GM21367 (cell line): Measurements from ENCODE around the gene SRGAP1.
"Not testable (repeated sequence)": the region's sequence is repeated elsewhere in the genome, so short reads cannot be mapped to it uniquely, and the experiment has no call there.

Experiments used
- ATAC-seq: cut with Tn5 transposase; IDR thresholded peaks from one replicate; pipeline ENCODE4 v1.9.1; 2021; ENCODE audit not compliant: unreplicated experiment

The SRGAP1 gene

DNA sequence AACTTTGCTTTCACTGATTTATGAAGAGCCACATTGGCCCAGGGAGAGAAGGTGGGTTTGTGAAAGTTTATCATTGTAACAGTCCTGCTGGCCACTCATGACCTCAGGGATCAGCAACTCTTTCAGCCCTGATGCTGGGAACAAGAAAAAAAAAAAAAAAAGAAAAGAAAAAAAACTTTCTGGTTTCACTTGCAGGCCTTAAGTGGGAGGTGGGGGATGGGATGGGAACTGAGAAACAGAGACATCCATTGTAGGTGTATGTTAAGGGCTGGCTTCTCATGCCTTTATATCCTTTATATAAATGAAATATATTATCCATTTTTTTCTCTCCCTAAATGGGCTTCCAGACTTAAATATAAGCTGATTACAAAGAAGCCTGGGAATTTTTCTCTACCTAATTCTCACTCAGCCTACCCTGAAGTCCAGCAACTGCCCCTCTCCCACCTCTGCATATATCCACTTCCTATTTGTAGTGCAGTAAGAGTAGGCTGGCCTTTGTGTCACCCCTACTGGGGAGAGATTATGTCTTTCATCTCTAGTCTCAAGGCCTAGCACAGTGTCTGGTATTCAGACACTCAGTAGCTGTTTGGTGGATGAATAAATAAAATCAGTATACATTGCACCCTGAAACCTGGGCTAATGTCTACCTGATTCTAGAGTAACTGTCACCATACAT is 190.5 kb downstream of the SRGAP1 start:
- ATAC-seq, result no peak

DNA sequence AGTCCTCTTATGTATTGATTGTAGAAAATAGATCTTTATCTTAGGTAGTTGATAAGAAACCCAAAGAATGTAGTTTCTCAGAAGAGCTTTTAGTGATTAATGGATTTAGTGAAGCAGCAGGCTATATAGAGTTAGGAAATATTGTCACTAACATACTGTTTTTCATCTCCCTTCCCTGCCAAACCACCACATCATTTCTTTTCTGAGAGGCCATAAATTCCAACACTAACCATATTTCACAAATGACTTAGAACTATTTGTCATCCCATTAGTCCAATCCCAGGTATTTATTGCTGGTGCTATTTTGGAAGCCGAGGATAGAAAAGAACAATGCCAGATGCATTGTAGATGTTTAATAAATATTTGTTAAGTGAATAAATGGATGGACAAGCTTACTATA is 191.9 kb downstream of the SRGAP1 start:
- ATAC-seq, result no peak

DNA sequence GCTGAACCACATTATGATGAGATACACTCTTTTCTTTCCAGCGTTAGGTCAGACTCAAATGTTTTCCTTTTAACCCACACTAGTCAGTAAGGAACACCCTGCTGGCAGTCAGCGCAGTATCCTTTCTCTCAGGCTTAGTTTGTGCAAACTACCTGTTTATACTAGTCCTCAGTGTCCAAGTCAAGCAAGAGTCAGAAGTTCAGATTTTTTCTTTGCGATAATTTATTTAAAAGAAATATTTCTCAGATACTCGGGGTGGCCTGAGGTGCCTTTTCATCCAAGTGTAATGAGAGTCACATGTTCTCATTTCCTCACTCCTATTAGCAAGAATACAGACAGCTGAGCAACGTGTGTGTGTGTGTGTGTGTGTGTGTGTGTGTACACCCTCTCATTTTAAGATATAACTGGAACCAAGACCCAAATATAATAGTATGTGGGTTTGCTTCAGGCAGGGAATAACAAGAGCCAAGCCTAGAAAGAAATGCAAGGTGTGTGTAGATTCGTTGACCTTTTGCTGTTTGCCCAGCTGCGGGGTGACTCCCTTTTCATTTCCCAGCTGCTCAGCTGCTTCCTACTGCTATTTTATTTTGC is 194.9 kb downstream of the SRGAP1 start:
- no peak for ATAC-seq

DNA sequence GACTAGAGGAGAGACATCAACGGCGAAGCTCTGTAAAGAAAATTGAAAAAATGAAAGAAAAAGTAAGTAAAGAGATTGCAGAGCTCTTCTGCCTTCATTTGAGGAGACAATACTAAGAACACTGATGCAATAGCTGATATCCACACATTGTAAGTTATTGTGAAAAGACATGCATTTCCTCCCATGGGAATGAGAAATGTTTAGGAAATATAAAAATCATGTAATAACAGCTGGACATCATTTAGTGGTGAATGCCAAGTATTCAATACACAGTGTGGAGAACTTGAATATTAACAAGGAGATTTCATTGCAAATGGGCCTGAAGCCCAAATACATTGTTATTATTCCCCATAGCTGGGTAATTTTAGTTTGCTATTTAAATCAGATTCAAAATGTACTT is 198.4 kb downstream of the SRGAP1 start:
- no peak for ATAC-seq

DNA sequence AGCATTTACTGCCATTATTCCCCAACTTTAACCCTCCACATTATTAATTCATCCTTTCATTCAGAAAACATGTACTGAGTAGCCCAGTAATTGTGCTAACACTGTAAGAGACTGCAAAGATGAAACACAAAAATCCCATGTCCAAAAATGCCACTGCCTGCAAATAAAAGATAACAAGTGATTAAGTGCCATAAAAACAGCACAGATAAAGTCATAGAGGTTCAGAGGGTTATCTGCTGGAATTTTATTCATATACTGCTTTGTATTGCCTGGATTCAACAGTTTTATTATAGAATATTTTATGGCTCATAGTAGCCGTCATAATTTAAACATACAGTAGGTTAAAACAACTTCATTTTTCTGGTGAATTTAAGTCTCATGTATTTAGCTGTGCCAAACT is 199.7 kb downstream of the SRGAP1 start:
- ATAC-seq, result no peak

DNA sequence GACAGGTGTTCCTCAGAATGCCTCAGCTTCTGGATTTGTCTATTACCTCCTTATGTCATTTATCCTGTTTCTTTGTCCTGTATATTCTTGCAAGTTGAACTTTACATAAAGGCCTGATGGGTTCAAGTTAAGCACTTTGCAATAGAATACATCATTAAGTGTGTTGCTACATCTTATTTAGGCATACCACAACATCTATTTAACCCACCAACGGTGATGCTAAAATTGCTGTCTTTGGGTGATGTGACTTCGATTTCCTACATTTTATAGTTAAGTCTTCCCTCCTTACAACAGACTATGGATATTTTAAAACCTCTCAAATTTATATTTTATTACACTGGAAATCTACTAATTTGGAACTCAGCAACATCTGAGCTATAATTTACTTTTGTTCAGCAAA is 206.6 kb downstream of the SRGAP1 start:
- ATAC-seq, result no peak

DNA sequence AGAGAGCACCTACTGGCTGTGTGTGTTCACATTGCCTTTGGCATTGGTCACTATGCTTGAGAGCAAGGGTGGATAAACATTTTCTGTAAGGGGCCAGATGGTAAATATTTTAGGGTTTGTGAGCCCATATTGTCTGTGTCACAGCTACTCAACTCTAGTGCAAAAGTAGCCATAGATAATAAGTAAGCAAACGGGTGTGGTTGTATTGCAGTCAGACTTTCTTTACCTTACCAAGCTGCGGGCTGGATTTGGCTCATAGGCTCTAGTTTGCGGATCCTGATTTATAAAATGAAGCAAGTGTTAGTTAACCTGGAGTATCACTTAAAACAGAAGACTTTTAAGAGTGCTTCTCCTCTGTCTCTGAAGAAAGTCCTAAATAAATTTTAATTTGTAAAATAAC is 208.6 kb downstream of the SRGAP1 start:
- ATAC-seq, result no peak

DNA sequence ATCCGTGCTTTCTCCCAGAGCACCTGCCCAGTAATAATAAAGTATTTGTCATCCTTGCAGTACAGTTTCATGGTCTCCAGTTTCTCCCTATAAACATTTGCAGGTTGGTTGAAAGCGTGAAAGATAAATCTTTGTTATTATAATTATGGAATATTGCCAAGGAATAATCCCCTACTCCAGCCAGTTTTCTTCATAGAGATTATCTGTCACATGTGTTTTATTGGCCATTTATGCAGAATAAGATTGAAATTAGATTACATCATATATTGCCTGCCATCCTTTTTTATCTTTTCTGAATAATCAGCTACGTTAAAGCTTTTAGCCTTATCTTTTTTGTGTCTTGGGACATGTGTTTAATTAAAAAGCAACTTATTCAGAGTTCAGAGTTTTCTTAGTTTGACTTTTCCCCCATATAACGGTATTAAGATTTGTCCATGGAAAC is 209.6 kb downstream of the SRGAP1 start:
- ATAC-seq, result no peak

DNA sequence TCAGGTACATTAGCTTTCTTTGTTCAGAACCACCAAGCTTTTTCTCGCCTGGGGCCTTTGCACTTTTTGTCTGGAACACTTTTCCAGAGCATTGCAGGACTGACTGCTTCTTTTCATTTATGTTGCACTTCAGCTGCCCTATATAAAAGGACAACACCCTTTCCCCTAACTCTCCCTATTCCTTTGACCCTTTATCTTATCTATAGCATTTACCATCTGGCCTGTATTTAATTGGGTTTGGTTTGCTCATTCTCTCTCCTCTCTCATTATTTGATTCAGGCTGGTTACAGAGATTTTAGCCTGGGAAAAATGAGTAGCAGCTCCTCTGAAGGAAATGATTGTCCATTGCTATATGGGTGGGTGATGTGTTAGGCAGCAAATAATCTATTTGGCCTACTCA is 212.2 kb downstream of the SRGAP1 start:
- no peak for ATAC-seq

DNA sequence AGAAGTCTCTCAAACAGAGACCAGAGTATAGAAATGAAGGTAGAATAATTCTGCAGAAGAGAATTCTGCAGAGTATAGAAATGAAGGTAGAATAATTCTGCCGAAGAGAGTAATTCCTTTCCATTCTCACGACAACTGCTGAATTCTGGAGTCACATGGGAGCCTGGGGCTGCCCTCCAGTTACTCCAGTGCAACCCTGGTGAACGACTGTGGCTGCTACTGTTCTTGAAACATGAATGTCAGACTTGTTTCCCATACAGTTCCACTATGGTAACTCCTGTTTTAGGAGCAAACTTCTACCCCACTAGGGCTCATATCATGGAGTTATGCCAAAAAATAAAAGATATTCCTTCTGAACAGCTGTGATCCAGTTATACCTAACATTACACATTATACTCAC is 213.2 kb downstream of the SRGAP1 start:
- no peak for ATAC-seq

DNA sequence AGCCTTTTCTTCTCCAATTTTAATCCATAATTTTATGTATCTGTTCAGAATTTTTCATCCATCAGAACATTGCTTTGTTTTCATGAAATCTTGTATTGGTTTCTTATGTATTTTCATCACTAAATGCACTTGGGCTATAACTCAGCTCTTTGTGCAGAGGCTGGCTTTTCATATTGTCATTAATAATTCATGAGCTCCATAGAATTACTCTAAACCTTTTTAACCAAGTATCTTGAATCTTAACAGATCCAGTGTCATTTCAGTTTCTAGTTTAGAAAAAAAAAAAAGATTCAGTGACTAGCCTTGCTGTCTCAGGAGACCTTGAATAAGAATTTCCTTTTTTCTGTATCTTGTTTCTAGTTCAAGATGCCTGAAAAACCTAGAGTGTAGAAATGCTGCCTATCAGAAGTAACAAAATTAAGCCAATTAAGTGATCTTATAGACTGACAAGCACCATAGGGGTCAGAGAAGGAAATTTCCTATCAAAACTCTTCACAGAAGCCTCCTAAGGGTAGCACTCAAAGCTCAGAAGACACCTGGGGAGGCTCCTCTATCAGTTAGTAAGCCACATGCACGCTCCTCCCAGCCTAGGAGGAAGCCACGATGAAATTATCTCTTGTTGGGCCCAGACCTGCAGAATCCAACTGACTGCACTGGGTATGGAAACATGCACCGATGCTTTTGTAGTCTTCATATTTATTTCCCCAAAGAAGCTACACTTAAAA is 214.2 kb downstream of the SRGAP1 start:
- ATAC-seq, result no peak

DNA sequence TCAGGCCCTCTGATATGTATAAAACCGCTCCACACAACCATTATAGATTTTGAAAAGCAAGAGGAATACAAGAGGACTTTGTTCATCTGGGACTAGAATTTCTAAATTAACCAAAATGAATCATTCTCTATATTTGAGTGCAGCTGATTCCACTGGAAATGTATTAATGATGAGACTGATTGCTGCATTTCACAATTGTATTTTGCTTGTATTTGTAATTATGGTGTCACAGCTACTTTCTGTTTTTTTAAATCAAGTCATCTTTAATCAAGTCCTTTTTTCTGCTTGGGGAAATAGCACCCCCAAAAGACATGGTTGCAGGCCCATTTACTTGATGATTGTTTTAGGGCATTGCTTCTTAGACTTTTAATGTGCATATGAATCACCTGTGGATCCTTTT is 215.2 kb downstream of the SRGAP1 start:
- no peak for ATAC-seq

DNA sequence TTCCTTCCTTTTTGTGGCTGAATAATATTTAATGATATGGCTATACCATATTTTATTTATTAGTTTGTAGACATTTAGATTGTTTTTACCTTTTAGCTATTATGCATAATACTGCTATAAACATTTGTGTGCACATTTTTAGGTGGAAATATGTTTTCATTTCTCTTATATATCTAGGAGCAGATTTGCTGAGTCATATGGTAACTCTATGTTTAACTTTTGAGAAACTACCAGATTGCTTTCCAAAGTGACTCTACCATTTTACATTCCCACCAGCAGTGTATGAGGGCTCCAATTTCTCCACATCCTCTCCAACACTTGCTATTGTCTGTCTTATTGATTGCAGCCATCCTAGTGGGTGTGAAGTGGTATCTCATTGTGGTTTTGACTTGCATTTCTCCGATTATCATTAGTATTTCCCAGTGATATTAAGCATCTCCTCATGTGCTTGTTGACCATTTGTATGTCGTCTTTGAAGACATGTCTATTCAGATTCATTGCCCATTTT is 217.4 kb downstream of the SRGAP1 start:
- ATAC-seq, result no peak

DNA sequence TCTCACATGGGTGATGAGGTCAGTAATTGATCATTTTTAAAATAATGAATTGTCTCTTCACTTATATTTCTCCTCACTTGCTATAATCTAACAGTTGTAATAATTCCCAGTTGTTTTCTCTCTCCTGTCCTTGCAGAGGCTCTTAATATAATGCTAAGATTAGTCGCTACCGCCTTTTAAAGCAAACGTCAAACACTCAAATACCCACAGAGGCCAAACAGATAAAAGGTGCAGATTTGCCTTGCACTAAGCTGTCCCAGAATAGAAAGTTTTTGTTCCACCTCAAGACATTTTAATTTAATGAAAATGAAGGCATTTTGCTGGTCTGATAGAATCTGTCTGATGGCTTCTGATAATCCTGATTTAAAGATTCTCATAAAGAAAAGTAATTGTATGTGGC is 218.6 kb downstream of the SRGAP1 start:
- ATAC-seq, result no peak

DNA sequence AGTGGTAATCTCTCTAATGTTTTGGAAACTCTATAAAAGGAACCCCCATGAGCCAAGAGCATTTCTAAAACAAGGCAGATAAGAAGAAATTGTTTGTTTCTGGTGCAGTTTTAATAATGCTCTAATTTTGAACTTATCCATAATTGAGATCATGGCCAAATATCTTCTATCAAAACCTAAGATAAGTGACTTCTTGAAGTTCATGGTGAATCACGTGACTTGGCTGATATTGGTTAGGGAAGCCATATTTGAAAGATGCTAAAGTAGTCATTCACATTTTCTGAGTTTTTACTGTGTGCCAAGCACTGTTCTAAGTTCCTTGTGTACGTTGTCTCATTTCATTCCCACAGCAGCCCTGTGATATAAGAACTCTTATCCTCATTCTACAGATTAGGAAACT is 219.7 kb downstream of the SRGAP1 start:
- ATAC-seq, result no peak

DNA sequence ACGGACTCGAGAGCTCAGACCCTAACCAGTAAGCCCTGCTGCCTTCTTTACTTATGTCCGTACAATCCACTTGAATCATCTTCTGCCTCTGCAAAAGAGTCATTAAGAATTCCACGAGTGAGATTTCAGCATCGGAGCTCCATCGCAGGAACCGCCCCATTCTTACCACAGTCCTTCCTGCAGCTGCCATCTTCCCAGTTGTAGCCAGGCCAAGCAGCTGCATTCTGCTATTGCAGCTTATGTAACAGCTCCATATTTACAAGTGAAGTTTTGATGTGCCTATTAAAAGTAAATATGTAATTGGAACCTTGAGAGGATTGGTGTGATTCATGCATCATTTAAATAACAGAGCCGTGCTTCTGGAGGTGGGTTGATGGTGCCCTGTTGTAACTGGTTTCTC is 220.2 kb downstream of the SRGAP1 start:
- ATAC-seq, result no peak

DNA sequence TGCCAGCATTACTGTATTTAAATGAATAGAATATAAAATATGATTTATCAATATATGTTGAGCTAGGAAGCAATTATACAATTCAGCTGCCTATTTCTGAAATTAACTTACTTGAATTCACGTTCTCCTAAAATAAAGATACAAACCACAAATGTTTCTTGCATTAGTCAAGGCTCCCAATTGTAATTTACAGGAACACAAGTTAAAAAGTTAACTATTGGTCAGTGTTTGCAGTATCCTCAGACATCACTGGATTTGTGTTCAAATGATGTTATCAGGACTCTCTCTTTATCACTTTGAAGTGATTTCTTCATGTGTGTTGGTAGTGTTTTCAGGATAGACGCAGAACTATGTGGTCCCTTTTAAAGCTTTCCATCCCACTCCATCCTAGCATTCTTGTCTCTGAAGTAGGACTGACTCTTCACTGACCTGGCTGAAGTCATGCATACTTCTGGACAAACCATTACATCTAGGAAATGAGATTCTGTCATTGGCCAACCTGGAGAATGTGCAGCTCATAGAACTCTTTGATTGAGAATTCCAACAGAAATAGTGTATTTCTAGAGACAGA is 221.5 kb downstream of the SRGAP1 start:
- no peak for ATAC-seq

DNA sequence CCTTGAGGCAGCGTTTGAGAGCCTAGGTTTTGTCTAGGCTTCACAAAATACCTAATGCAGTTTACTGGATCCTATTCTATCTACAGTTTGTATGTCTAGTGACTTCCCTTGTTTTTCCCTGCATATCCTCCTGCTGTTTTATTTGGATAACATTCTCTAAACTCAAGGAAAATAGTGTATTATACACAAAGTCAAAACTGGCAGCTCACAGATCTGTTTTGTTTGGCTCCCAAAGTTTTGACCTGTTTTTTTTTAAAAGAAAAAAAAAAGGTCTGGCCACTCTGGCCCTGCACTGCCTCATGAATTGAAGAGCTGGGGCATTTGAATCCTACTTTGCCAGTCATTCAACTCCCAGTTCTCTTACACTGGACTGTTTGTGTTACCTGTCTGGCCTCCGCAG is 222.3 kb downstream of the SRGAP1 start:
- no peak for ATAC-seq

DNA sequence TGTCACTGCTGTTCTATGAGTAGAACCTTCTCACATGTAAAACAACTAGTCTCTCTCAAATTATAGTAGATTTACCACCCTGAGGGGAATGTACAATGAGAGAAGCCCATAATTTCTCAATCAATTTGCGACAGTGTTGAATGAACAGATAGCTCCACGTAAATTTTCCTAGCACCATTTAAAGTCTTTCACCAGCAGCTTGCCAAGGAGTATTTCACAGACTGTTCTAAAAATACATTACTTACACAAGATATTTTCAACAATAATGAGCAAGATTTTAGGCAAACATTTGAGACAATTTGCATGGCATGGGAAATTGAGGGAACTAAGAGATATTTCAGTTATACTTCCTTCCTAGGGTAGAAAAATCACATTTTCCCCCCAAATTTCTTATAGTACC is 226.0 kb downstream of the SRGAP1 start:
- ATAC-seq, result no peak

DNA sequence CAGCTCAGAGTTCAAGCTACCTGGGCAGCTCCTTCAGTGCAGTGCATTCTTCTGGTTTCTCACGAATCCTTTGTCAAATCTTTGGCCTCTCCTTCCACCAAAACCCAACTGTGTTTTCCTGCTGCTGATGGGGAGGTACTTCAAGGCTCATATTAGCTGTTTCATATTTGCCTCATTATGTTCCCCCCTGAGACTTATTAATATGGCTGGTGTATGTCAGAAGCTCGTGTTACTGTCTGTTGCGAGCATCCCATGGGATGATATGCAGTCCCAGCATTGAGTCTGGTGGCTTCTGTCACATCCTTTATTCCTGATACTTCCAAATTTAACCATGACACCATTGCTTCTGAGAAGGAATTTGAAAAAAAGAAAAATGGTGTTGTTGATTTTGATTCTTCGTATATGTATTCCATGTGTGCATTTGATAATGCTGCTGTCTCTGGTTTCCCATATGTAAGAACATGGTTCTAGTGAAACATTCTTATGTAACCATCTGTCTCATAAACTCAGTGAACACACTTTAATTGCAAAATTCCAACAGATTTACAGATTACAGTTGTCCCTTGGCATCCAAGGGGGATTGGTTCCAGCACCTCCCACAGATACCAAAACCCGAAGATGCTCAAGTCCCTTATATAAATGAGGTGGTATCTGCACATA is 228.5 kb downstream of the SRGAP1 start:
- ATAC-seq, result no peak

DNA sequence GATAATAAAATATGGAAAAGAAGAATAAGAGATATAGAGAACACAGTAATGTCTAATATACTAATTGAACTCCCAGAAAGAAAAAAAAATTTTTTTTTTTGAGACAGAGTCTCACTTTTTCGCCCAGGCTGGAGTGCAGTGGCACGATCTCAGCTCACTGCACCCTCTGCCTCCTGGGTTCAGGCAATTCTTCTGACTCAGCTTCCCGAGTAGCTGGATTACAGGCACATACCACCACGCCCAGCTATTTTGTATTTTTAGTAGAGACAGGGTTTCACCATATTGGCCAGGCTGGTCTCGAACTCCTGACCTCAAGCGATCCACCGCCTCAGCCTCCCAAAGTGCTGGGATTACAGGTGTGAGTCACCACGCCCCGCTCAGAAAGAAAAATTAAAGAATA is 232.1 kb downstream of the SRGAP1 start:
- ATAC-seq, result not testable (repeated sequence)
